ENCODE data around the gene SH2D4B. TPM values are rescaled to one million over a fixed set of nuclear protein-coding genes. Genes with fewer than 3 reads are reported as not detected.
"Not testable (repeated sequence)": the region's sequence is repeated elsewhere in the genome, so short reads cannot be mapped to it uniquely, and the experiment has no call there.

The SH2D4B gene
- total RNA-seq, 1 donor from 2014 or later, result 1.2 TPM

- FAIRE-seq (no peak), DNase-seq (ENCODE audit: low spot score in 2 of 2) (no peak)
Observed at GRCh38 chr10:80522756-80523363, 14.8 kb upstream of the SH2D4B start.

GRCh38 chr10:80523773-80524172 lies 13.9 kb upstream of the SH2D4B start:
- DNase-seq (ENCODE audit: low spot score in 2 of 2) (no peak), FAIRE-seq (no peak)

GRCh38 chr10:80524190-80524909 lies 13.4 kb upstream of the SH2D4B start:
- no peak for DNase-seq (ENCODE audit: low spot score in 2 of 2)
- FAIRE-seq, result no peak

GRCh38 chr10:80526218-80526617 lies 11.5 kb upstream of the SH2D4B start:
- FAIRE-seq, result no peak
- no peak for DNase-seq (ENCODE audit: low spot score in 2 of 2)

- DNase-seq (ENCODE audit: low spot score in 2 of 2), result no peak
- no peak for FAIRE-seq
Observed at GRCh38 chr10:80526742-80527141, 11.0 kb upstream of the SH2D4B start.

DNA sequence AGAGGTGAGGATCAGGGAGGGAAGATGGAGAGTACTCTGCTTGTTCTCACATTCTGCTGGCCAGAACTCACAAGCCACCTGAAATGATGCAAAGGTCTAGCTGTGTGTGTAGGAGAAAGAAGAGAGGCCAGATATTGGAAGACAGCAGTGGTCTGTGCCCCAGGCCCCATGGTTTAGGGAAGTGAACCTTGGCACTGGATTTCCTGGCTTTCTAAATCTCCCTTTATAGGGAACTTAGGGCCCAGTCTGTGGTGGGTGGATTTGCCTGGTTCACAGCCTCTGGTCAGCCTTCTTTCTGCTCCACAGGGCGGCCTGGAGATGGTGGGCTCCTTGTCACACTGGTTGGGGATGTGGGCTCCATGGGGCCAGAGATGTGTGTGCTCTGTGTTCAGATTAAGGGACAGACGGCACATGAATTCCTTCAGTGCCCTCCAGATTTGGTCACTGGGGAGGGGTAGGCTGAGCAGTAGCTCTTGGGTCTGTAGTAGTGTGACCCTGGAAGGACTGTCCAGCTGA lies 9.5 kb upstream of the SH2D4B start:
- FAIRE-seq, result no peak
- no peak for DNase-seq (ENCODE audit: low spot score in 2 of 2)

GRCh38 chr10:80528901-80529300 lies 8.8 kb upstream of the SH2D4B start:
- FAIRE-seq, result no peak
- DNase-seq (ENCODE audit: low spot score in 2 of 2), result no peak

DNA sequence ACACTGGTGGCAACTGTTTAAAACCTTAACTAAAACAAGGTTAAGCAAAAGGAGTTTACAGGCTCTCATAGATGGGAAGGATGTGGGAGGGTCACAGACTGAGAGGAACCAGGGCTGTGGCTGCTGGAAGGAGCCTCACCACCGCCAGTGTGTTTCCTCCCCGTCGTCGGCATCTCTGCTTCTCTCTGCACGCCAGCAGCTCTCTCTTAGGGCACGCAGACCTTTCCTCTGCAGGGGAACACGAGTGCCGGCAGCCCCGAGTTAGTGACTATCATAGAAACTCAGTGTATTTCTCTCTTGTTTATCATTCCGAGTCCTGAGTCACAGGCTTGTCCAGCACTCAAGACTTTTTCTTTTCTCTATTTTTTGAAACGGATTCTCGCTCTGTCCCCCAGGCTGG lies 8.1 kb upstream of the SH2D4B start:
- FAIRE-seq (no peak), DNase-seq (ENCODE audit: low spot score in 2 of 2) (no peak)

- no peak for FAIRE-seq
- no peak for DNase-seq (ENCODE audit: low spot score in 2 of 2)
Observed at GRCh38 chr10:80530251-80530650, 7.5 kb upstream of the SH2D4B start.

DNA sequence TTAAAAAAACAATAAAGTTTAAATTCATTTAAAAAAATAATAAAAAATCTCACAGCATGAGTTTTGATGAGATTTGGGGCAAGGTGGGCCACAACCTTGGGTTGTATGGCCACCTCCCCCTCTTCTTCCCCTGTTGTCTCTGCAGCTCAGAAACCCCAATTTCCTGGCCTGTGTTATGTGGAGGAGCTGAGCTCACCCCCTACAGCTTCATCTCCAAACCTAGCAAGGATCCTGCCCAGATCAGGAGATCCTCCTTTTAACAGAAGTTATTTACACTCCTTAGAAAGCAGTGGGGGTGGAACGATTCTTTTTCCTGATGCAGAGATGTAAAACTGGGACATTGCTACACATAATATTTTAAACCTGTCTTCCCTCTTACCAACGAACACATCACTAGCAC lies 6.9 kb upstream of the SH2D4B start:
- FAIRE-seq, result no peak
- no peak for DNase-seq (ENCODE audit: low spot score in 2 of 2)

GRCh38 chr10:80532571-80532970 lies 5.1 kb upstream of the SH2D4B start:
- FAIRE-seq (no peak), DNase-seq (ENCODE audit: low spot score in 2 of 2) (no peak)

DNA sequence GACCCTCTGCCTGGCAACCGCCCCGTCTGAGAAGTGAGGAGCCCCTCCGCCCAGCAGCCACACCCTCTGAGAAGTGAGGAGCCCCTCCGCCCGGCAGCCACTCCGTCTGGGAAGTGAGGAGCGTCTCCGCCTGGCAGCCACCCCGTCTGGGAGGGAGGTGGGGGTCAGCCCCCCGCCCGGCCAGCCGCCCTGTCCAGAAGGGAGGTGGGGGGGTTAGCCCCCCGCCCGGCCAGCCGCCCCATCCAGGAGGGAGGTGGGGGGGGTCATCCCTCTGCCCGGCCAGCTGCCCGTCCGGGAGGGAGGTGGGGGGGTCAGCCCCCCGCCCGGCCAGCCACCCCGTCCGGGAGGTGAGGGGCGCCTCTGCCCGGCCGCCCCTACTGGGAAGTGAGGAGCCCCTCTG lies 3.6 kb upstream of the SH2D4B start:
- not testable (repeated sequence) for FAIRE-seq; DNase-seq (ENCODE audit: low spot score in 2 of 2)

DNA sequence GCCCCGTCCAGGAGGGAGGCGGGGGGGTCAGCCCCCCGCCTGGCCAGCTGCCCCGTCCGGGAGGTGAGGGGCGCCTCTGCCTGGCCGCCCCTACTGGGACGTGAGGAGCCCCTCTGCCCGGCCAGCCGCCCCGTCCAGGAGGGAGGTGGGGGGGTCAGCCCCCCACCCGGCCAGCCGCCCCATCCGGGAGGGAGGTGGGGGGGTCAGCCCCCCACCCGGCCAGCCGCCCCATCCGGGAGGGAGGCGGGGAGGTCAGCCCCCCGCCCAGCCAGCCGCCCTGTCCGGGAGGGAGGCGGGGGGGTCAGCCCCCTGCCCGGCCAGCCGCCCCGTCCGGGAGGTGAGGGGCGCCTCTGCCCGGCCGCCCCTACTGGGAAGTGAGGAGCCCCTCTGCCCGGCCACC lies 3.1 kb upstream of the SH2D4B start:
- FAIRE-seq; DNase-seq (ENCODE audit: low spot score in 2 of 2): not testable (repeated sequence)

- FAIRE-seq, result no peak
- peak; percentile 56 to 70 for DNase-seq (ENCODE audit: low spot score in 2 of 2)
Observed at GRCh38 chr10:80535671-80536360, 1.9 kb upstream of the SH2D4B start.

DNA sequence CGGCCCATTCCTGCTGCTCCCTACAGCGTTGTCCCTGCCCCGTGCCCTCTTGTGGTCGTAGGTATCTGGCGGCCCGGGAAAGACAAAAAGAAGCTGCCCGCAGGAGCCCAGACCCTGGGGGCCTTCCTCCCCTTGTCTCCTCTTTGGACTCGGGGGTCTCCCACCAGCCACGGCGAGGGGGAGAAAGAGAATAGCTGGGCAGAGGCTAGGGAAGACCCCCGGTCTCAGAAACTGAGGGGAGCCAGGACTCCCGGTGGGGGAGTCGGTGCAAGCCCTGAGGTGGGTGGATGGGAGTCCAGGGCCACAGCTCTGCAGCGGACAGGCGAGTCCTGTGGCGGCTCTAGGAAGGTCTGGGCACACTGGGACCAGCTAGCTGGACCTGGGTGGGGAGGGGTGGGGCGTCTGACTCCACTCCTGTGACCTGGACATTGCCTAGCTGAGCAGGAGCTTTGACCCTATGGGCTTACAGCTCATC lies 1.3 kb upstream of the SH2D4B start:
- DNase-seq (ENCODE audit: low spot score in 2 of 2), result no peak
- FAIRE-seq, result no peak

- DNase-seq (ENCODE audit: low spot score in 2 of 2) (no peak), FAIRE-seq (no peak)
Observed at GRCh38 chr10:80537086-80537735, 491 bp upstream of the SH2D4B start.

DNA sequence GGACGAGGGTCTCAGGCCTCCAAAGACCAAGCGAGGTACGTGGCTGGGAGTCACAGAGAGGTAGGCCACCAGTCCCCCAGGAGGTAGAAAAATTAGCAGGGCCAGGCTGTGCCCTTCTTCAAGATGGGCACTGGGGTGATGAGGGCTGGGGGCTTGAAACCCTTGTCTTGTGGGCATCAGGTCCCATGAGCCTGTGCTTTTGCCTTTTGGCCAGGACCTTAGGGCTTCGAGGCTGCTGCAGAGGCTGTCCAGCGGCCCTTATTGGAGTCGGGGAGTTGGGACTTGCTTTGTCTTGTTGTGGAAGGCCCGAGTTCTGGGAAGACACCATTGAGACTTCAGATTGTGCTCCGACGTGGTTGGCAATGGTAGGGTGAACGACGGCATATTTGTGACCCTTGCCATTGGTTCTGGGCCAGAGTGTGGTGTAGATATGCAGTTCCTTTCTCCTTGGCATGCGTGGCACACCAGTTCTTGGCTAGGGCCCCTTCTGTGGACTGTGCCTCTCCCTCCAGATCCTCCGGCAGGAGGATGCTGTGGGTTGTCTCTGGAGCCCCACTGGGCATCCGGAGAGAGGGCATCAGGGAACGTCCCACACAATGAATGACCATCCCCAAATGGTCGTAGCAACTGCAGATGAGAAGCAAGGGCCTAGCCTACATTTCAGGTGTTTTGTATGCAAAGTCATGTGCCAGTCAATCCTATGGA lies 931 bp downstream of the SH2D4B start:
- no peak for DNase-seq (ENCODE audit: low spot score in 2 of 2)
- FAIRE-seq, result no peak

- FAIRE-seq, result no peak
- no peak for DNase-seq (ENCODE audit: low spot score in 2 of 2)
Observed at GRCh38 chr10:80539421-80540031, 1.8 kb downstream of the SH2D4B start.

DNA sequence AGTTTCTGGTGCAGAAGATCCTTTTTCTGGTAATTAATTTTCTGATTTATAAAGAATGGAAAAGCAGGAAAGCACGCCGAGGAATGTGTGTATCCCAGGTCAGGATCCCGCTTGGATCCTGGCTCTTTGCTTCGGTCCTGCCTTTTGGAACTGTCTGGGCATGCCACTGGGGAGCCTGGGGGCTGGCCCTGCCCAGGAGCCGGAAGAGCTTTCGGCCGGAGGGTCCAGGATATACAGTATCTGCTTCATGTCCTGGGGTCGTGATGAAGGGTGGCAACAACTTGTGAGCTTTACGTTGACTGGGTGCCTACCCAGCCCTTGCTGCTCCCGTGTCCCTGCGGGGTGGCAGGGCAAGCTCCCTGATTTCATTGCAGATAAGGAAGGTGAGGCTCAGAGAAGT lies 2.4 kb downstream of the SH2D4B start:
- DNase-seq (ENCODE audit: low spot score in 2 of 2) (no peak), FAIRE-seq (no peak)

DNA sequence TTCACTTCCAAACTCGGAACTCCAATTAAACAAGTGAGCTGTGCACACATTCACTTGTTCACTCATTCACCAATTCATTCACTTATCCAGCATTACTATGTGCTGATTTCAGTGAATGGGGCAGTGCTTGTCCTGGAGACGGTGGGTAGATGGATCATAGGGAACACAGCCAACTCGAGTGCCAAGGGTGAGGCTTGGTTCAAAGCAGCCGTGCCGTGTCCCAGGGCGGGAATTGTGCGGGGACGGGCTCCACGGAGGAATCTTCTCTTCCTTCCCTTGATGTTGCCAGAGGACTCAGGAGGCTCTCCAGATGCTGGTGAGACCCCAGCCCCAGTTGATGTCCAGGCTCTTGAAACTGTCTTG lies 2.9 kb downstream of the SH2D4B start:
- FAIRE-seq, result no peak
- DNase-seq (ENCODE audit: low spot score in 2 of 2), result no peak
